HepG2 (cell line): ENCODE measurements around the gene RAB35. TPM values are rescaled to one million over a fixed set of nuclear protein-coding genes. Genes with fewer than 3 reads are reported as not detected.

ENCODE experiments used
- ATAC-seq: fragments of 200-7000 bp; cut with Tn5 transposase; 3 replicates; pipeline ENCODE4 v1.9.1; 2020; ENCODE audit warnings: mild to moderate bottlenecking, moderate library complexity
- BruUV-seq: library from RNA; stranded (reverse); fragments of 400-500 nt; replicated peaks from 2 replicates; lab custom pipeline; 2021; lab: Mats Ljungman, UMichigan
- CTCF ChIA-PET: fragments of 300-600 bp; formaldehyde crosslinking; extraction: SDS; loops from one replicate; lab custom pipeline; 2021; ENCODE audit warnings: low total read pairs, inconsistent platforms, low intra/inter-chr PET ratio; lab: Yijun Ruan, JAX
- POLR2A ChIA-PET: fragments of 350-600 bp; sonication (Branson Sonifier 250); formaldehyde crosslinking; loops from one replicate; lab custom pipeline; 2020; ENCODE audit warnings: antibody characterized with exemption, inconsistent platforms; lab: Yijun Ruan, JAX
- DNase-seq: peaks from one replicate; pipeline ENCODE4 v3.0.0-alpha.2; 2015; ENCODE audit warnings: low spot score
- FAIRE-seq: peaks from 3 replicates; lab custom pipeline; 2011; peaks lifted over from hg19 to GRCh38; lab: Jason Lieb, UNC
- H2AFZ ChIP-seq: one replicate; pipeline ENCODE4 v1.6.1; 2011; ENCODE audit warnings: low read length, inconsistent platforms
- H3K27ac ChIP-seq: fragments of 300-600 bp; 3 replicates; pipeline ENCODE4 v1.8.0; 2011; ENCODE audit warnings: mixed run types, mild to moderate bottlenecking, mixed read lengths, low read length, inconsistent platforms; ENCODE audit not compliant: insufficient read depth; ENCODE audit errors: extremely low read length
- H3K27me3 ChIP-seq, 2 experiments: fragments of 200-600 bp in 1 of 2; 2 replicates in 1 of 2; 3 replicates in 1 of 2; pipeline versions ENCODE4 v1.6.0 to v1.8.0; 2011; ENCODE audit warnings: low read length in 2 of 2, mild to moderate bottlenecking in 2 of 2, moderate library complexity in 2 of 2, inconsistent platforms in 1 of 2; ENCODE audit not compliant: insufficient read depth in 2 of 2, control insufficient read depth in 1 of 2
- H3K36me3 ChIP-seq, 2 experiments: fragments of 200-600 bp in 1 of 2; replicated peaks in 1 of 2; 2 replicates in 1 of 2; 3 replicates in 1 of 2; pipeline versions ENCODE4 v1.5.1 to v1.8.0; 2011; ENCODE audit warnings: low read length in 2 of 2, inconsistent platforms in 1 of 2; ENCODE audit not compliant: insufficient read depth in 2 of 2, control insufficient read depth in 1 of 2
- H3K4me1 ChIP-seq: 2 replicates; pipeline ENCODE4 v1.5.1; 2012; ENCODE audit warnings: low read length, inconsistent platforms; ENCODE audit not compliant: insufficient read depth
- H3K4me2 ChIP-seq: 2 replicates; pipeline ENCODE4 v1.6.0; 2011; ENCODE audit warnings: low read depth, low read length, inconsistent platforms
- H3K4me3 ChIP-seq, 3 experiments: fragments of 200-600 bp in 1 of 3; sonication (generic), shearing (Covaris generic) in 1 of 3; replicated peaks in 1 of 3; 2 replicates each; pipeline ENCODE4 v1.5.1; 2011 to 2016; ENCODE audit warnings: low read length in 3 of 3, inconsistent platforms in 2 of 3, low read depth in 2 of 3, mild to moderate bottlenecking in 2 of 3, control low read depth in 1 of 3, mixed read lengths in 1 of 3; ENCODE audit not compliant: insufficient read depth in 1 of 3
- H3K79me2 ChIP-seq: one replicate; pipeline ENCODE4 v1.6.1; 2011; ENCODE audit warnings: low read length, inconsistent platforms; ENCODE audit not compliant: insufficient read depth
- H3K9ac ChIP-seq: 2 replicates; pipeline ENCODE4 v1.6.0; 2011; ENCODE audit warnings: mild to moderate bottlenecking, low read depth, low read length, inconsistent platforms; ENCODE audit not compliant: insufficient read depth
- H3K9me3 ChIP-seq: 2 replicates; pipeline ENCODE4 v1.5.1; 2012; ENCODE audit warnings: mild to moderate bottlenecking, low read length
- H4K20me1 ChIP-seq: 2 replicates; pipeline ENCODE4 v1.6.0; 2011; ENCODE audit warnings: inconsistent platforms, mild to moderate bottlenecking, low read length, moderate library complexity; ENCODE audit not compliant: insufficient read depth
- FOXK2 ChIP-seq: fragments of 450-650 bp; IDR thresholded peaks from 2 replicates; pipeline ENCODE4 v1.6.1; 2016
- HCFC1 ChIP-seq: fragments of 150-350 bp; IDR thresholded peaks from 2 replicates; pipeline ENCODE4 v1.6.1; 2014; ENCODE audit warnings: low read depth, low read length
- HOXA3 ChIP-seq: sonication (generic); formaldehyde crosslinking; IDR thresholded peaks from 2 replicates; pipeline ENCODE4 v1.5.0; 2020; ENCODE audit warnings: missing genetic modification reagents
- MED8 ChIP-seq: sonication (generic); formaldehyde crosslinking; IDR thresholded peaks from 2 replicates; pipeline ENCODE4 v1.8.1; 2023; ENCODE audit warnings: mild to moderate bottlenecking, missing genetic modification reagents; ENCODE audit not compliant: insufficient replicate concordance
- NAIF1 ChIP-seq: sonication (generic); formaldehyde crosslinking; IDR thresholded peaks from 2 replicates; pipeline ENCODE4 v1.5.0; 2020; ENCODE audit warnings: mild to moderate bottlenecking, missing genetic modification reagents, borderline replicate concordance
- NFYC ChIP-seq: IDR thresholded peaks from 2 replicates; pipeline ENCODE4 v1.6.1; 2016; ENCODE audit warnings: missing genetic modification reagents, missing compliant biosample characterization
- RFX3 ChIP-seq: IDR thresholded peaks from 2 replicates; pipeline ENCODE4 v1.6.1; 2016; ENCODE audit warnings: missing biosample characterization, missing genetic modification reagents
- U2AF2 ChIP-seq: fragments of 200-400 bp; formaldehyde crosslinking; IDR thresholded peaks from 2 replicates; pipeline ENCODE4 v1.6.1; 2017; ENCODE audit warnings: low read depth, mild to moderate bottlenecking, low read length
- ZNF331 ChIP-seq: sonication (generic); formaldehyde crosslinking; IDR thresholded peaks from 2 replicates; pipeline ENCODE4 v1.4.0; 2020; ENCODE audit warnings: missing genetic modification reagents
- ZNF570 ChIP-seq: sonication (generic); formaldehyde crosslinking; IDR thresholded peaks from 2 replicates; pipeline ENCODE4 v1.4.0; 2020; ENCODE audit warnings: mild to moderate bottlenecking, missing genetic modification reagents, borderline replicate concordance
- ZNF577 ChIP-seq: sonication (generic); formaldehyde crosslinking; IDR thresholded peaks from 2 replicates; pipeline ENCODE4 v1.4.0; 2020; ENCODE audit warnings: mild to moderate bottlenecking, low read depth, missing genetic modification reagents, borderline replicate concordance
- ZNF644 ChIP-seq: IDR thresholded peaks from 2 replicates; pipeline ENCODE4 v1.6.1; 2016; ENCODE audit warnings: low read depth
- ZNF772 ChIP-seq: sonication (generic); formaldehyde crosslinking; IDR thresholded peaks from 2 replicates; pipeline ENCODE4 v1.5.0; 2020; ENCODE audit warnings: mild to moderate bottlenecking, missing genetic modification reagents
- ZNF773 ChIP-seq: sonication (generic); formaldehyde crosslinking; IDR thresholded peaks from 2 replicates; pipeline ENCODE4 v1.4.0; 2020; ENCODE audit warnings: missing genetic modification reagents, borderline replicate concordance
- WGBS: methylation state at CpG from one replicate; pipeline ENCODE4 v1.1.6; 2017; ENCODE audit warnings: low lambda C conversion rate; 5-methylcytosine and 5-hydroxymethylcytosine counted together
- in situ Hi-C: cut with HindIII; loops from 2 replicates; pipeline ENCODE4 v1.10.0; 2017; ENCODE audit warnings: low pct_unique_long_range_greater_than_20kb; ENCODE audit not compliant: extremely low pct_ligation_motif_present
- intact Hi-C: fragments of 100-400 bp; cut with micrococcal nuclease; formaldehyde crosslinking; loops from one replicate; pipeline ENCODE4 v1.10.0; 2022; ENCODE audit not compliant: unreplicated experiment
- polyA plus RNA-seq, 8 experiments: library from polyadenylated mRNA; depleted of rRNA in 3 of 8; stranded (reverse) in 7 of 8; unstranded in 1 of 8; fragments of >200 nt; fragmentation: Illumina TruSeq in 4 of 8; extraction: Trizol in 4 of 8; gene quantifications; 2 replicates each; pipeline versions ENCODE4 v1.2.1 to v1.2.3, GENCODE V29; 2011 to 2016; ENCODE audit warnings: low read depth in 4 of 8, missing spikeins in 1 of 8, mixed read lengths in 1 of 8; ENCODE audit not compliant: insufficient read depth in 1 of 8
- total RNA-seq, 5 experiments: library from RNA; depleted of rRNA; stranded (reverse); fragments of >200 nt; fragmentation: Illumina TruSeq; extraction: Trizol; gene quantifications; 2 replicates each; pipeline ENCODE4 v1.2.3, GENCODE V29; 2016; ENCODE audit warnings: low read depth in 1 of 5

The RAB35 gene
- total and polyA plus RNA-seq, 2 of the 13 experiments (the other 11 are each of a cell fraction or from before 2014, with no cell fraction given), result 25.2 to 29.1 TPM

DNA sequence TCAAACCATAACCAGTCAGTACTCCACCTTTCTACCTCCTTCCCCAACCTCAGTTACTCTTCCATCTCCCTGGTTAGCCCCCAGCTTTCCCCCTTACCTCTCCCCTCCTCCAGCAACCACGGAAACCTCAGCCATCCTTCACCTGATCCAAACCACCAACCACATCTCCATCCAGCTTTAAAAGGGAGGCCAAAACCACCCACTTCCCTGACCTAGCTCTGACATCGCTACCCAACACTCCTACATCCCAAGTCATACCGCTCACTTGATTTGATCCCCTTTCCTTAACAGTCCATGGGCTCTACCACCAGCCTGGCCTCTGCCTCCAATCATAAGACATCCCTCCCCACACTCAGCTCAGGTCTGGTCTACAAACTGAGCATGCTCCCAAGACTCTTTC, 1.5 kb downstream of the RAB35 start:
- ChIA-PET CTCF (no interaction called here), POLR2A (interaction anchor here (1.4 kb wide), 1 partner anchor 86 kb away, joined by 6 read pairs; the partner anchor contains the start of gene RPLP0)
- Histone ChIP-seq H4K20me1 (peaks cover 12% of the 10 kb centered on the region), H3K9me3 (no peaks in the 10 kb centered on the region), H3K36me3 (no peaks in the 10 kb centered on the region; a peak in 2 of 5 replicates), H3K27ac (no peak overlapping the region), H2AFZ (no peak overlapping the region), H3K9ac (peak overlapping the region; percentile 91), H3K79me2 (peaks cover 61% of the 10 kb centered on the region), H3K27me3 (no peaks in the 10 kb centered on the region; a peak in 1 of 5 replicates), H3K4me1 (peaks cover 49% of the 10 kb centered on the region), H3K4me3 (peak overlapping the region in 2 of 3 experiments; percentile 93 to 99; a peak in 3 of 6 replicates), H3K4me2 (peak overlapping the region; percentile 99)
- no TSS peak for BruUV-seq
- ATAC-seq, result no peak
- 93% methylated on average over 3 of the region's 3 CpGs for WGBS
- no peak for FAIRE-seq
- DNase-seq, result no peak
- TF ChIP-seq HOXA3 (CRISPR knock-in tag) (no peak), ZNF773 (no peak), HCFC1 (no peak), ZNF331 (no peak), ZNF772 (CRISPR knock-in tag) (no peak), MED8 (CRISPR knock-in tag) (no peak), FOXK2 (no peak), ZNF570 (CRISPR knock-in tag) (no peak), NFYC (CRISPR knock-in tag) (no peak), ZNF577 (CRISPR knock-in tag) (no peak), ZNF644 (no peak), RFX3 (CRISPR knock-in tag) (no peak), U2AF2 (no peak), NAIF1 (CRISPR knock-in tag) (no peak)
- intact Hi-C loops (no loop called here), in situ Hi-C loops (no loop called here)
